ENCODE measurements around the gene LRRK1.

LRRK1 gene

DNA sequence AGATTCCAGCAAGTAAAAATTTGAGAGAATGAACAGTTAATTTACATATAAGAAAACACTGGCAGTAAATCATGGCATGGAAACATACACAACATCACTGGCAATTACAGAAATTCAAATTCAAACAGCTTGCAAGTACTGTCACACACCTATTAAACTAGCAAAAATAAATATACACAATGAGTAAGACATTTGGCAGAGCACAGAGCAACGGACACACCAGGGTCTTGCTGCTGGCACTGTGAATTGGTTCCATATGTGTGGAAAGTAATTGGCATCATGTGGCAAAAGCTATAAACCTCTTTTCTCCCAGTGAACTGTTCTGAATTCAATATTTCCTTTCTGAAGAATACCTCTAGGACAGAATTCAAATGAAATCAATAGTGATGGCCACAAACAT lies 78.3 kb downstream of the LRRK1 start:
- TF ChIP-seq, protein P1, sequence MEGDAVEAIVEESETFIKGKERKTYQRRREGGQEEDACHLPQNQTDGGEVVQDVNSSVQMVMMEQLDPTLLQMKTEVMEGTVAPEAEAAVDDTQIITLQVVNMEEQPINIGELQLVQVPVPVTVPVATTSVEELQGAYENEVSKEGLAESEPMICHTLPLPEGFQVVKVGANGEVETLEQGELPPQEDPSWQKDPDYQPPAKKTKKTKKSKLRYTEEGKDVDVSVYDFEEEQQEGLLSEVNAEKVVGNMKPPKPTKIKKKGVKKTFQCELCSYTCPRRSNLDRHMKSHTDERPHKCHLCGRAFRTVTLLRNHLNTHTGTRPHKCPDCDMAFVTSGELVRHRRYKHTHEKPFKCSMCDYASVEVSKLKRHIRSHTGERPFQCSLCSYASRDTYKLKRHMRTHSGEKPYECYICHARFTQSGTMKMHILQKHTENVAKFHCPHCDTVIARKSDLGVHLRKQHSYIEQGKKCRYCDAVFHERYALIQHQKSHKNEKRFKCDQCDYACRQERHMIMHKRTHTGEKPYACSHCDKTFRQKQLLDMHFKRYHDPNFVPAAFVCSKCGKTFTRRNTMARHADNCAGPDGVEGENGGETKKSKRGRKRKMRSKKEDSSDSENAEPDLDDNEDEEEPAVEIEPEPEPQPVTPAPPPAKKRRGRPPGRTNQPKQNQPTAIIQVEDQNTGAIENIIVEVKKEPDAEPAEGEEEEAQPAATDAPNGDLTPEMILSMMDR (IDR thresholded peaks at IDR 0.05; ENCODE audit: unreplicated experiment in 3 of 3): no peak
- Mint-ChIP-seq H3K27ac (no peak overlapping the region), H3K9me3 (no peaks in the 10 kb centered on the region)

DNA sequence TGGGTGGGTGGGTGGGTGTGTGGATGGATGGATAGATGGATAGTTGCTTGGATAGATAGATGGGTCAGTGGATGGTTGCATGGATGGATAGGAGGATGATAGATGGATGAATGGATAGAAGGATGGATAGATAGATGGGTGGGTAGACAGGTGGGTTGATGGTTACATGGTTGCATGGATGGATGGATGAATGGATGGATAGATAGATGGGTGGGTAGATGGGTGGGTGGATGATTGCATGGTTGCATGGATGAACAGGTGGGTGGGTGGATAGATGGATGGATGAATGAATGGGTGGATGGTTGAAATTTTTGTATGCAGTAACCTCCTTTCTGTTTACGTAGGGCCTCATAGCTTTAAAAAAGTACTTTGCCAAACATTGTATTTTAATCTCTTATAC lies 79.5 kb downstream of the LRRK1 start:
- Mint-ChIP-seq H3K36me3 (ENCODE audit: low read depth) (no peaks in the 10 kb centered on the region), H3K27ac (no peak overlapping the region), H3K9me3 (peaks cover 2% of the 10 kb centered on the region), H3K27me3 (ENCODE audit: low read depth) (peaks cover 21% of the 10 kb centered on the region), H3K4me3 (no peak overlapping the region), H3K4me1 (no peaks in the 10 kb centered on the region)
- TF ChIP-seq, protein P1 (IDR thresholded peaks at IDR 0.05; ENCODE audit: unreplicated experiment in 3 of 3): no peak

More for the DNA sequence above, 78.3 kb downstream of the LRRK1 start:
- no peak overlapping the region for H3K4me3 Mint-ChIP-seq
- H3K36me3 Mint-ChIP-seq (ENCODE audit: low read depth): no peaks in the 10 kb centered on the region
- H3K27me3 Mint-ChIP-seq (ENCODE audit: low read depth): peaks cover 21% of the 10 kb centered on the region
- H3K4me1 Mint-ChIP-seq: no peaks in the 10 kb centered on the region

DNA sequence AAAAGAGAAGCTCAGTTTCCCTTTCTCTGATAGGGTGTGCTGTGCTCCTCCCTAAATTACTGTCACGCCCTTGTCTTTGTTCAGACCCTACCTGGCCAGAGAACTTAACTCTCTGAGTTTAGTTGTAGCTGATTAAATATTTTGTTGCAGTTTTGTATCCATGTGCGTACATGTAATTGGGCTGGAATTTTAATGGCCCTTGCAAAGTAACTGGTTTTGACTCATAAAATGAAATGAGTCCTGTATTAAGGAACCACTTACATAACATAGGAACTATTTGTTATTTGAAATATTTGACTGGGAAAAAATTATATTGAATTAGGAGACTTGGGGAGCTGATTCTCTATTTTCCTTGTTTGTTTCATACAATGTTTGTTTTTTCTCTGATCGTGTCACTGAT lies 80.2 kb downstream of the LRRK1 start:
- Mint-ChIP-seq H3K27ac (no peak overlapping the region), H3K27me3 (ENCODE audit: low read depth) (peaks cover 26% of the 10 kb centered on the region)

DNA sequence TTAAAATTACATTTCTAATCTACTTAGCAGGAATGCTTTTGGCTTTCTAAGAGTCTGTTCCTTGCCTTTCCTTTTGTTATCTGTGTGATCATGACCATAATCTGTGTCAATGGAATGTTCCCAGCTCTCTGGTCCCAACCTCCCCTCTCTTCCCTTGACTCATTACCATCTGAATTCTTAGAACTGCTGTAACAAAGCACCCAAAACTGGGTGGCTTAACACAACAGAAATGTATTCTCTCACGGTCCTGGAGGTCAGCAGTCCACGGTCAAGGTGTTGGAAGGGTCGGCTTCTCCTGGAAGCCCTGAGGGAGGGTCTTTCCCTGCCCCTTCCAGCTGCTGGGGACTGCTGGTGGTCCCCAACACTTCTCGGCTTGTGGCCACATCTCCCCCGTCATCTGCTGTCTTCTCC lies 81.1 kb downstream of the LRRK1 start:
- Mint-ChIP-seq H3K27me3 (ENCODE audit: low read depth) (peaks cover 25% of the 10 kb centered on the region), H3K36me3 (ENCODE audit: low read depth) (peaks cover 3% of the 10 kb centered on the region), H3K4me1 (no peaks in the 10 kb centered on the region), H3K4me3 (no peak overlapping the region), H3K27ac (no peak overlapping the region), H3K9me3 (peaks cover 15% of the 10 kb centered on the region)
- TF ChIP-seq, protein P1 (IDR thresholded peaks at IDR 0.05; ENCODE audit: unreplicated experiment in 3 of 3): no peak

More for the DNA sequence above, 80.2 kb downstream of the LRRK1 start:
- H3K4me3 Mint-ChIP-seq: no peak overlapping the region
- H3K9me3 Mint-ChIP-seq: peaks cover 7% of the 10 kb centered on the region
- no peaks in the 10 kb centered on the region for H3K4me1 Mint-ChIP-seq
- TF ChIP-seq, protein P1 (IDR thresholded peaks at IDR 0.05; ENCODE audit: unreplicated experiment in 3 of 3): no peak
- no peaks in the 10 kb centered on the region for H3K36me3 Mint-ChIP-seq (ENCODE audit: low read depth)

DNA sequence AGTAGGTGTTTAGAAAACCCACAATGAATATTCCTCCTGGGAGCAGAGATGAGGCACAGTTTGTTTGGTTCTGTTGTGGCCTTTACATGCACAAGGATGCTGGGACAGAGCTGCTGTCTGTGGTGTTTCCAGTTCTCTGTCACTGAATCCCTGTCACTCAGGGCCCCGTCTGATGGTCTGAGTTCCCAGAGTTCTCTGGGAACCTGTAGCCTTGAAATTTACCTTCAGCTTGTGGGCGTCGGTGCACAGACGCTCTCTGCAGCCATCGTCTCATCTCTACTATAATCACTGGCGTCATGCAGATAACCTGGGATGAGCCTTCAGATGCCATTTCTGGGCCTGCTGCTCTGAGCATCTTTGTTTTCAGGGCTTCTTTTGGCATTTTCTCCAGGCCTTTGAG lies 81.9 kb downstream of the LRRK1 start:
- no peak overlapping the region for H3K27ac Mint-ChIP-seq
- H3K27me3 Mint-ChIP-seq (ENCODE audit: low read depth): peaks cover 20% of the 10 kb centered on the region
- no peaks in the 10 kb centered on the region for H3K4me1 Mint-ChIP-seq
- no peak overlapping the region for H3K4me3 Mint-ChIP-seq
- H3K36me3 Mint-ChIP-seq (ENCODE audit: low read depth): peaks cover 8% of the 10 kb centered on the region
- H3K9me3 Mint-ChIP-seq: peaks cover 21% of the 10 kb centered on the region
- TF ChIP-seq, protein P1 (IDR thresholded peaks at IDR 0.05; ENCODE audit: unreplicated experiment in 3 of 3): no peak

DNA sequence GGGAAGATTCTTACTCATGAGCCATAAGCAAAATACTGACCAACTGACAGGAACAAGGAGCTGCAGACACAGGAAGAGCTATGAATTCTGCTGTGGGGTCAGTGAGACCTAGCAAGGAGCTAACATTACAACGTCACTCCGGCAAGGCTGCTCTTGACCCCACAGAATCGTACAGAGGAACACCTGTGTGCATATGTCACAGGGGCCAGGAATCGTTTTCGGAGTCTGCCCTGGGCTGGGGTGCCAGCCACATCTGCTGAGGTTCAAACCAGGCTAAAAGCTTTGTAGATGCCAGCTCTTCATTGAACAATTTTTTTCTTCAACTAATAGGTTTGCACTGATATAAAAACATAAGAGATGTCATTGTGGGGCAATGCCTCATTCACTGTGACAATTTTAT lies 82.6 kb downstream of the LRRK1 start:
- H3K9me3 Mint-ChIP-seq: peaks cover 21% of the 10 kb centered on the region
- H3K27me3 Mint-ChIP-seq (ENCODE audit: low read depth): peaks cover 21% of the 10 kb centered on the region
- H3K4me3 Mint-ChIP-seq: no peak overlapping the region
- H3K27ac Mint-ChIP-seq: no peak overlapping the region
- peaks cover 3% of the 10 kb centered on the region for H3K4me1 Mint-ChIP-seq
- peaks cover 8% of the 10 kb centered on the region for H3K36me3 Mint-ChIP-seq (ENCODE audit: low read depth)
- TF ChIP-seq, protein P1 (IDR thresholded peaks at IDR 0.05; ENCODE audit: unreplicated experiment in 3 of 3): no peak
